GM21825 (cell line): ENCODE results near the gene METTL26.

Experiments used
- ATAC-seq: cut with Tn5 transposase; IDR thresholded peaks from one replicate; pipeline ENCODE4 v1.9.1; 2021; ENCODE audit warnings: mild to moderate bottlenecking, moderate library complexity; ENCODE audit not compliant: unreplicated experiment

METTL26 gene

GRCh38 chr16:675884-676564, 39.9 kb upstream of the METTL26 start:
- no peak for ATAC-seq

GRCh38 chr16:674968-675883, 39.1 kb upstream of the METTL26 start, which contains the start of gene RHBDL1:
Gene RHBDL1, plus strand, starts transcription at chr16:675671. Its CDS starts 120 bp downstream, at chr16:675791.
- no peak for ATAC-seq

- no peak for ATAC-seq
These were observed 38.2 kb upstream of the METTL26 start for GRCh38 chr16:674214-674881.

- ATAC-seq = no peak
These were observed 37.4 kb upstream of the METTL26 start for GRCh38 chr16:673399-673991.

- ATAC-seq = no peak
These were observed 36.7 kb upstream of the METTL26 start for GRCh38 chr16:672851-673250.

- no peak for ATAC-seq
These were observed 36.3 kb upstream of the METTL26 start for GRCh38 chr16:672371-672770.

GRCh38 chr16:671353-672131, 35.4 kb upstream of the METTL26 start:
- ATAC-seq = no peak

GRCh38 chr16:670485-671352, 34.6 kb upstream of the METTL26 start:
- ATAC-seq = no peak

GRCh38 chr16:669666-670065, 33.6 kb upstream of the METTL26 start:
- ATAC-seq = no peak

GRCh38 chr16:668519-669171, 32.5 kb upstream of the METTL26 start:
- no peak for ATAC-seq

- ATAC-seq = peak; percentile 73
These were observed 31.8 kb upstream of the METTL26 start, which contains the start of gene RHOT2 for GRCh38 chr16:667780-668518. Gene RHOT2, plus strand, starts transcription at chr16:668132. Its CDS starts 68 bp downstream, at chr16:668200.

GRCh38 chr16:667113-667779, 31.1 kb upstream of the METTL26 start:
- no peak for ATAC-seq

- ATAC-seq = no peak
These were observed 30.5 kb upstream of the METTL26 start for GRCh38 chr16:666572-666971.

GRCh38 chr16:662597-662996, 26.5 kb upstream of the METTL26 start:
- ATAC-seq = no peak

- ATAC-seq = no peak
These were observed 26.0 kb upstream of the METTL26 start for GRCh38 chr16:662095-662494.

GRCh38 chr16:661184-661821, 25.2 kb upstream of the METTL26 start:
- no peak for ATAC-seq
